ENCODE results near the gene KIAA0825. TPM values are rescaled to one million over a fixed set of nuclear protein-coding genes. Genes with fewer than 3 reads are reported as not detected.

The KIAA0825 gene
- total RNA-seq, 1 donor from 2014 or later, result 5.8 TPM

GRCh38 chr5:94429566-94429965 is 188.8 kb downstream of the KIAA0825 start:
- H3K9me3 Mint-ChIP-seq (ENCODE audit: low read depth), result peaks cover 18% of the 10 kb centered on the region
- H3K27ac Mint-ChIP-seq, result no peak overlapping the region
- no peaks in the 10 kb centered on the region for H3K4me1 Mint-ChIP-seq (ENCODE audit: low read depth)
- H3K27me3 Mint-ChIP-seq, result no peaks in the 10 kb centered on the region
- no peak for DNase-seq (ENCODE audit: low spot score, unreplicated experiment)
- H3K4me3 Mint-ChIP-seq (ENCODE audit: low read depth), result no peak overlapping the region
- TF ChIP-seq, protein P1, sequence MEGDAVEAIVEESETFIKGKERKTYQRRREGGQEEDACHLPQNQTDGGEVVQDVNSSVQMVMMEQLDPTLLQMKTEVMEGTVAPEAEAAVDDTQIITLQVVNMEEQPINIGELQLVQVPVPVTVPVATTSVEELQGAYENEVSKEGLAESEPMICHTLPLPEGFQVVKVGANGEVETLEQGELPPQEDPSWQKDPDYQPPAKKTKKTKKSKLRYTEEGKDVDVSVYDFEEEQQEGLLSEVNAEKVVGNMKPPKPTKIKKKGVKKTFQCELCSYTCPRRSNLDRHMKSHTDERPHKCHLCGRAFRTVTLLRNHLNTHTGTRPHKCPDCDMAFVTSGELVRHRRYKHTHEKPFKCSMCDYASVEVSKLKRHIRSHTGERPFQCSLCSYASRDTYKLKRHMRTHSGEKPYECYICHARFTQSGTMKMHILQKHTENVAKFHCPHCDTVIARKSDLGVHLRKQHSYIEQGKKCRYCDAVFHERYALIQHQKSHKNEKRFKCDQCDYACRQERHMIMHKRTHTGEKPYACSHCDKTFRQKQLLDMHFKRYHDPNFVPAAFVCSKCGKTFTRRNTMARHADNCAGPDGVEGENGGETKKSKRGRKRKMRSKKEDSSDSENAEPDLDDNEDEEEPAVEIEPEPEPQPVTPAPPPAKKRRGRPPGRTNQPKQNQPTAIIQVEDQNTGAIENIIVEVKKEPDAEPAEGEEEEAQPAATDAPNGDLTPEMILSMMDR (IDR thresholded peaks at IDR 0.05; ENCODE audit: unreplicated experiment), result no peak
- peaks cover 2% of the 10 kb centered on the region for H3K36me3 Mint-ChIP-seq (ENCODE audit: insufficient read depth)

DNA sequence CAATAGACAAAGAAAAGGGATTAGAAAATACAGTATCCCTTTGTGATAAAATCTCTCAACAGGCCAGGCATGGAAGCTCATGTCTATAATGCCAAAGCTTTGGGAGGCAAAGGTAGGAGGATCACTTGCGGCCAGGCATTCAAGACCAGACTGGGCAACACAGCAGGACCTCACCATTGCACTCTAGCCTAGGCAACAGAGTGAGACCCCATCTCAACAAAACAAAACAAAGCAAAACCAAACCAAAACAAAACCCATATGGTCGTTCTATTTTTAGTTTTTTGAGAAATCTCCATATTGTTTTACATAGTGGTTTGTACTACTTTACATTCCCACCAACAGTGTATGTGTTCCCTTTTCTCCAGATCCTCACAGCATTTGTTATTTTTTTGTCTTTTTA is 193.0 kb downstream of the KIAA0825 start:
- Mint-ChIP-seq H3K36me3 (ENCODE audit: insufficient read depth) (no peaks in the 10 kb centered on the region), H3K27ac (no peak overlapping the region), H3K27me3 (no peaks in the 10 kb centered on the region), H3K4me3 (ENCODE audit: low read depth) (no peak overlapping the region), H3K4me1 (ENCODE audit: low read depth) (no peaks in the 10 kb centered on the region), H3K9me3 (ENCODE audit: low read depth) (peaks cover 15% of the 10 kb centered on the region)
- TF ChIP-seq, protein P1 (IDR thresholded peaks at IDR 0.05; ENCODE audit: unreplicated experiment), result no peak
- DNase-seq (ENCODE audit: low spot score, unreplicated experiment), result no peak

GRCh38 chr5:94423411-94423810 is 195.0 kb downstream of the KIAA0825 start:
- Mint-ChIP-seq H3K4me3 (ENCODE audit: low read depth) (no peak overlapping the region), H3K4me1 (ENCODE audit: low read depth) (no peaks in the 10 kb centered on the region), H3K27me3 (no peaks in the 10 kb centered on the region), H3K9me3 (ENCODE audit: low read depth) (peaks cover 9% of the 10 kb centered on the region), H3K27ac (no peak overlapping the region), H3K36me3 (ENCODE audit: insufficient read depth) (no peaks in the 10 kb centered on the region)
- TF ChIP-seq, protein P1 (IDR thresholded peaks at IDR 0.05; ENCODE audit: unreplicated experiment), result no peak
- DNase-seq (ENCODE audit: low spot score, unreplicated experiment), result no peak

- Mint-ChIP-seq H3K4me3 (ENCODE audit: low read depth) (no peak overlapping the region), H3K27ac (no peak overlapping the region), H3K4me1 (ENCODE audit: low read depth) (no peaks in the 10 kb centered on the region), H3K9me3 (ENCODE audit: low read depth) (peaks cover 4% of the 10 kb centered on the region), H3K27me3 (no peaks in the 10 kb centered on the region), H3K36me3 (ENCODE audit: insufficient read depth) (no peaks in the 10 kb centered on the region)
- TF ChIP-seq, protein P1 (IDR thresholded peaks at IDR 0.05; ENCODE audit: unreplicated experiment), result no peak
- DNase-seq (ENCODE audit: low spot score, unreplicated experiment), result no peak
These were observed 195.6 kb downstream of the KIAA0825 start for GRCh38 chr5:94422812-94423211.

DNA sequence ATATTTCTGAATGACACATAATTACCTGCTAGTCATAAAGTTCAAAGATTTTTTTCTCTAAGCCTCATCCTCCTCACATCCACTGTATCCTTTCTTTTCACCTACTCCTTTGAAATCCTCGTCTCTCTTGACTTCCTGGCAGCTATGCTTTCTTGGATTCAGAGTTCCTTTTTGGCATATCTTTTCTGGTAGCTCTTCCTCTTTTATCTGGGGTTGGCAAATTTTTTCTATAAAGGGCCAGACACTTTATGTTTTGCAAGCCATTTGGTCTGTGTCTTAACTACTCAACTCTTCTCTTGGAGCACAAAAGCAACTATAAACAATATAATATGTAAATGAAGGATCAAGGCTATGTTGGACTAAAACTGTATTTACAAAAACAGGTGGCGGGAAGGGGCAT is 197.5 kb downstream of the KIAA0825 start:
- no peaks in the 10 kb centered on the region for H3K27me3 Mint-ChIP-seq
- H3K9me3 Mint-ChIP-seq (ENCODE audit: low read depth), result no peaks in the 10 kb centered on the region
- H3K27ac Mint-ChIP-seq, result no peak overlapping the region
- no peak for DNase-seq (ENCODE audit: low spot score, unreplicated experiment)
- TF ChIP-seq, protein P1 (IDR thresholded peaks at IDR 0.05; ENCODE audit: unreplicated experiment), result no peak
- no peaks in the 10 kb centered on the region for H3K36me3 Mint-ChIP-seq (ENCODE audit: insufficient read depth)
- H3K4me1 Mint-ChIP-seq (ENCODE audit: low read depth), result no peaks in the 10 kb centered on the region
- no peak overlapping the region for H3K4me3 Mint-ChIP-seq (ENCODE audit: low read depth)

All from progenitor cell of endocrine pancreas (in vitro differentiated cells).